ENCODE results near the gene ABCA3.

ABCA3 gene

GRCh38 chr16:2233872-2234812 is 106.4 kb downstream of the ABCA3 start:
- no peak for DNase-seq

- DNase-seq = no peak
These were observed 107.3 kb downstream of the ABCA3 start for GRCh38 chr16:2233046-2233775.

DNA sequence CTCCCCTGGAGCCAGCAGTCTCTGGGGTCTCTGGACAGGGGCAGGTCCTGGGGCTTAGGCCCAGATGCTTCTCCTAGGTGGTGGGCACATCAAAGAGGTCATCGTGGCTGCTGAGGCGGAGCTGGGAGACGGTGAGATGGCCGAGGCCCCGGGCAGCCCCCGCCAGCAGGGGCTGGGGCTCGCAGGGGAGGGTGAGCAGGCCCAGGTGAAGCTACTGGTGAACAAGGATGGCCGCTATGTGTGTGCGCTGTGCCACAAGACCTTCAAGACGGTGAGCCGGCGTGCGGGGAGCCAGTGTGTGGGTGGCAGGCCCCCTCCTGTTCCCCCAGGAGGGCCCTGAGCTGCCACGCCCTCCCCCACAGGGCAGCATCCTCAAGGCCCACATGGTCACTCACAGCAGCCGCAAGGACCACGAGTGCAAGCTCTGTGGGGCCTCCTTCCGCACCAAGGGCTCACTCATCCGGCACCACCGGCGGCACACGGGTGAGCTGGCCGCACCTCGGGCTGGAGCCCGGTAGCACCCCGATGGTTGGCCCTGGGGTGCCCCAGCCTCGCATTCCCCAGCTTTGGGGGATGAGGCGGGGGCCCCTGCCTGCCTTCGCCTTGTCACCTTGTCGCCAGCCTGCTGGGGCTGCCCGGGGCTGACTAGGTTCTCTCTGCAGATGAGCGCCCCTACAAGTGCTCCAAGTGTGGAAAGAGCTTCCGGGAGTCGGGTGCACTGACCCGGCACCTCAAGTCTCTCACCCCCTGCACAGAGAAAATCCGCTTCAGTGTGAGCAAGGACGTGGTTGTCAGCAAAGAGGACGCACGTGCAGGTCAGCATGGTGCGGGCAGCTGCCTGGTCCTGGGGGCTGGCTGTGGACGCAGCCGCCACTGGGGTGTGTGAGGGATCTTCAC is 108.2 kb downstream of the ABCA3 start:
- no peak for DNase-seq

GRCh38 chr16:2231016-2231931 is 109.3 kb downstream of the ABCA3 start:
- DNase-seq = no peak

DNA sequence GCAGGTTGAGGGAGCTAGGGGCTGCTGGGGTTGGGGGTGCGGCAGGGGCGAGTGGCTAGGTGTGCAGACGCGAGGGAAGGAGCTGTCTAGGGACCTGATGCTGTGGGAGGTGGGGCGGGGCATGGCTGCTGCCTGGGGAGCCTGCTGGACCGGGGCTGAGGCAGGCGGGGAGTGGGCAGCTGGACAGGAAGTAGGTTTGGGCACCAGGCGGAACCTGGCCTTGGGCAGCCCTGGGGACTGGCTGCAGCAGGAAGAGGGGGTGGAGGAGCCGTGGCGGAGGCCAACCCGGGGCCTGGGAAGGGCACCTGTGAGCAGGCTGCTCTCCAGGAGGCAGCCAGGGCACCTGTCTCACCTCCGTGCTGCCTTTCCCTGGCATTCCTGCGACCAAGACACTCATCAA is 110.2 kb downstream of the ABCA3 start:
- no peak for DNase-seq

GRCh38 chr16:2229632-2230250 is 110.8 kb downstream of the ABCA3 start:
- DNase-seq = no peak

DNA sequence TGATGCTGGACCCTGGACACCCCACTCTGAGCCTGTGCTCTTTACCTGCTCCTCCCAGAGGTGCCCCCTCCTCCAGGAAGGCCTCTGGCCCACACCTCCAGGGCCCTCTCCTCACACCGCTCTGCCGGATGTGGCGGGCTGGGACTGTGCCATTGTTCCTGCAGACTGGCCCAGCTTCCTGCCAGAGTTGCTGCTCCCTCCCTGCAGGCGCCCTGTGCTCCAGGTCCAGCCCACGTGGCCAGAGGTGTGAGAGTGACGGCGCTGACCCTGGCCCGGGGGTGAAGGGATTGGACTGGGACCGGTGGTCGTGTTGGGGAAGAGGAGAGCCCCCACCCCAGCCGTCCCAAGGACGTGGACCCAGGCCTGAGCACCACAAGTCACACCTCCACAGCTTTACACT is 111.4 kb downstream of the ABCA3 start:
- no peak for DNase-seq

DNA sequence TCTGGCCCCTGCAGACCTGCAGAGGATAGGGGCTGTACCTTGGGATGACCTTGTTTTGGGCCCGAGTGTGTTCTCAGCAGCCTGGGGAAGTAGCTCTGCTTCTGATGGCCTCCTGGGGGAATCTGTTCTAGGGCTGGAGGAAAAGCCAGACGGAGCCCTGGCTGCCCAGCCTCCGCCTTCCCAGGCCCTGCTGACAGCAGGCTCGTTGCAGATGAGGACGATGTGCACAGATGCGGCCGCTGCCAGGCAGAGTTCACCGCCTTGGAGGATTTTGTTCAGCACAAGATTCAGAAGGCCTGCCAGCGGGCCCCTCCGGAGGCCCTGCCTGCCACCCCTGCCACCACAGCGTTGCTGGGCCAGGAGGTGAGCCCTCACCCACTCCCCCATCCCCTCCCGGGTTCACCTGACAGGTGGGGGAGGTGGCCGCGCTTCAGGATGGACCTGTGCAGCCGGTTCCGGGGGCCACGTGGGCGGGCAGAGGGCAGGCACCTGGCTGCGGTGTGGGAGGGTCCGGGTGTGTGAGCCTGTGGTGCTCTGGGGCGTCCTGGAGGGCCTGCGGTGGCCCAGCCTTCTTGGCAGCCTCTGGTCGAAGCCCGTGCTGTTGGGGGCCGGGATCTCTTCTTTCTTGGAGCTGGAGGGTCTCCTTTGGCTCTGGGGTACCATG is 112.2 kb downstream of the ABCA3 start:
- DNase-seq = no peak

- no peak for DNase-seq
These were observed 113.6 kb downstream of the ABCA3 start for GRCh38 chr16:2226918-2227317.

- DNase-seq = no peak
These were observed 114.2 kb downstream of the ABCA3 start for GRCh38 chr16:2226245-2226793.

Data from NCI-H1694 treated with DMSO at 0.1 percent for 48 hours (cell line).